Trophoblast cell (in vitro differentiated cells and primary cell): ENCODE results near the gene C1QTNF8.

ENCODE experiments used
- DNase-seq, 2 donors: peaks; one replicate each; pipeline ENCODE4 v3.0.0-alpha.2; 2016
- H2AFZ ChIP-seq: 2 replicates; pipeline ENCODE4 v1.6.1; 2013; ENCODE audit warnings: low read length, moderate library complexity, mild to moderate bottlenecking; ENCODE audit not compliant: insufficient read depth, poor library complexity
- H2AK5ac ChIP-seq: 2 replicates; pipeline ENCODE4 v1.6.1; 2013; ENCODE audit warnings: mild to moderate bottlenecking, low read length
- H2BK120ac ChIP-seq: 2 replicates; pipeline ENCODE4 v1.6.1; 2013; ENCODE audit warnings: low read length, mild to moderate bottlenecking, moderate library complexity; ENCODE audit not compliant: insufficient read depth, poor library complexity
- H2BK12ac ChIP-seq: 2 replicates; pipeline ENCODE4 v1.6.1; 2013; ENCODE audit warnings: mild to moderate bottlenecking, low read length, moderate library complexity
- H2BK5ac ChIP-seq: 2 replicates; pipeline ENCODE4 v1.6.1; 2013; ENCODE audit warnings: low read length, low read depth, moderate library complexity, mild to moderate bottlenecking; ENCODE audit not compliant: poor library complexity
- H3K14ac ChIP-seq: 2 replicates; pipeline ENCODE4 v1.6.1; 2013; ENCODE audit warnings: mild to moderate bottlenecking, low read length
- H3K18ac ChIP-seq: 2 replicates; pipeline ENCODE4 v1.6.1; 2013; ENCODE audit warnings: mild to moderate bottlenecking, low read length
- H3K23ac ChIP-seq: 2 replicates; pipeline ENCODE4 v1.6.1; 2013; ENCODE audit warnings: low read length
- H3K27ac ChIP-seq: 2 replicates; pipeline ENCODE4 v1.5.1; 2013; ENCODE audit warnings: low read depth, mild to moderate bottlenecking, inconsistent platforms, low read length, moderate library complexity
- H3K27me3 ChIP-seq: 2 replicates; pipeline ENCODE4 v1.6.1; 2013; ENCODE audit warnings: inconsistent platforms, mild to moderate bottlenecking, low read length, moderate library complexity; ENCODE audit not compliant: insufficient read depth
- H3K36me3 ChIP-seq, 2 experiments: 1 replicate in 1 of 2; 2 replicates in 1 of 2; pipeline ENCODE4 v1.6.1; 2013; ENCODE audit warnings: low read length in 2 of 2, mild to moderate bottlenecking in 2 of 2, moderate library complexity in 1 of 2; ENCODE audit not compliant: insufficient read depth in 2 of 2, control insufficient read depth in 1 of 2
- H3K4ac ChIP-seq: 2 replicates; pipeline ENCODE4 v1.6.1; 2013; ENCODE audit warnings: low read depth, mild to moderate bottlenecking, low read length, moderate library complexity
- H3K4me1 ChIP-seq, 2 experiments: 1 replicate in 1 of 2; 2 replicates in 1 of 2; pipeline ENCODE4 v1.6.1; 2013; ENCODE audit warnings: low read length in 2 of 2, mild to moderate bottlenecking in 2 of 2, moderate library complexity in 1 of 2; ENCODE audit not compliant: insufficient read depth in 2 of 2, control insufficient read depth in 1 of 2
- H3K4me2 ChIP-seq: 2 replicates; pipeline ENCODE4 v1.6.1; 2013; ENCODE audit warnings: inconsistent platforms, mild to moderate bottlenecking, low read length, moderate library complexity
- H3K4me3 ChIP-seq: 2 replicates; pipeline ENCODE4 v1.5.1; 2013; ENCODE audit warnings: mild to moderate bottlenecking, low read depth, low read length, inconsistent platforms
- H3K79me1 ChIP-seq: one replicate; pipeline ENCODE4 v1.6.1; 2013; ENCODE audit warnings: low read length
- H3K79me2 ChIP-seq: 2 replicates; pipeline ENCODE4 v1.6.1; 2013; ENCODE audit warnings: low read length, mild to moderate bottlenecking; ENCODE audit not compliant: control insufficient read depth, insufficient read depth, poor library complexity
- H3K9ac ChIP-seq: 2 replicates; pipeline ENCODE4 v1.6.1; 2013; ENCODE audit warnings: mild to moderate bottlenecking, low read length
- H3K9me3 ChIP-seq: 2 replicates; pipeline ENCODE4 v1.6.1; 2013; ENCODE audit warnings: low read depth, mild to moderate bottlenecking, control low read depth, inconsistent platforms, low read length; ENCODE audit not compliant: insufficient read depth
- H4K12ac ChIP-seq: 2 replicates; pipeline ENCODE4 v1.6.1; 2013; ENCODE audit warnings: low read depth, mild to moderate bottlenecking, low read length, moderate library complexity
- H4K8ac ChIP-seq: 2 replicates; pipeline ENCODE4 v1.6.1; 2013; ENCODE audit warnings: low read depth, mild to moderate bottlenecking, low read length, moderate library complexity
- H4K91ac ChIP-seq: one replicate; pipeline ENCODE4 v1.6.1; 2013; ENCODE audit warnings: low read depth, mild to moderate bottlenecking, low read length, moderate library complexity
- WGBS: extraction: QIAGEN DNeasy Blood & Tissue Kit; methylation state at CpG from one replicate; pipeline ENCODE4 v1.1.7; 2013; ENCODE audit warnings: missing lambda C conversion rate; ENCODE audit not compliant: insufficient read length, insufficient coverage; ENCODE audit errors: extremely low coverage; 5-methylcytosine and 5-hydroxymethylcytosine counted together

C1QTNF8 gene

GRCh38 chr16:1071561-1072225 lies 24.4 kb downstream of the C1QTNF8 start:
- no peak overlapping the region for H2AK5ac ChIP-seq

DNA sequence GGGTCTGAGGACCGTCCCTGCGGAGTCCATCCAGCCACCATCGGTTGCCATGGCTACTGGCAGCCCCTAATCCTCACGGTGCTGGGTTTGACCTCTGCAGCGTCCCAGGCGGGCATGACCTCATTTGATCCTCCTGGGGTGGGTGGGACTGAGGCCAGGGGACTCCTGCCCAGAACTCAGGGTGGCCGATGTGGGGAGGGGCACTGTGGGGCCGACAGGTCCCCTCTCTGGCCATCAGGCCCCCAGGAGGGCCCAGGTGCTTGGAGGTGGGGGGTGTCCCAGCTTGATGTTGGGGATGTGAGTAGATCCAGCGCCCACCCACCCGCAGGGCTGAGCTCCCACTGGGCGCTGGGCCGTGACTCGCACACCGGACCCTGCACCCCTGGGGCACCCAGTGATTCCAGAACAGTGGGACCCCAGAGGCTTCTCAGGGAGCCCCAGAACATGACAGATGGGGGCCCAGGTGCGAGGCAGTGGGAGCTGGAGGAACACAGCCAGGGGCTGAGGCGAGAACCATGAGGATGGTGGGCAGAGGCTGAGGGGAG lies 25.1 kb downstream of the C1QTNF8 start:
- WGBS: no CpG with 5 or more reads among the region's 16 CpGs
- Histone ChIP-seq H3K79me2 (no peaks in the 10 kb centered on the region), H3K79me1 (no peaks in the 10 kb centered on the region), H3K4ac (no peak overlapping the region), H2BK5ac (no peak overlapping the region), H2AK5ac (no peak overlapping the region), H4K91ac (no peak overlapping the region), H2AFZ (no peak overlapping the region), H4K8ac (no peak overlapping the region), H4K12ac (no peak overlapping the region), H3K9ac (no peak overlapping the region), H3K23ac (no peak overlapping the region), H3K36me3 (no peaks in the 10 kb centered on the region), H3K4me3 (no peak overlapping the region), H3K4me2 (no peak overlapping the region), H3K18ac (no peak overlapping the region), H2BK120ac (no peak overlapping the region), H2BK12ac (no peak overlapping the region), H3K14ac (no peak overlapping the region), H3K4me1 (no peaks in the 10 kb centered on the region), H3K27me3 (peaks cover 13% of the 10 kb centered on the region), H3K9me3 (no peaks in the 10 kb centered on the region), H3K27ac (no peak overlapping the region)
- DNase-seq: no peak

More at GRCh38 chr16:1071561-1072225, 24.4 kb downstream of the C1QTNF8 start:
- Histone ChIP-seq H3K79me2 (no peaks in the 10 kb centered on the region), H3K23ac (no peak overlapping the region), H3K36me3 (no peaks in the 10 kb centered on the region), H3K4me3 (no peak overlapping the region), H3K9me3 (no peaks in the 10 kb centered on the region), H3K18ac (no peak overlapping the region), H2AFZ (no peak overlapping the region), H3K9ac (no peak overlapping the region), H2BK120ac (no peak overlapping the region), H2BK5ac (no peak overlapping the region), H4K12ac (no peak overlapping the region), H4K8ac (no peak overlapping the region), H3K4me2 (no peak overlapping the region), H2BK12ac (no peak overlapping the region), H3K79me1 (no peaks in the 10 kb centered on the region), H3K27ac (no peak overlapping the region), H3K4me1 (no peaks in the 10 kb centered on the region), H4K91ac (no peak overlapping the region), H3K14ac (no peak overlapping the region), H3K27me3 (peaks cover 13% of the 10 kb centered on the region), H3K4ac (no peak overlapping the region)
- no peak for DNase-seq
- no CpG with 5 or more reads among the region's 30 CpGs for WGBS

- Histone ChIP-seq H3K36me3 (no peaks in the 10 kb centered on the region), H3K4me2 (no peak overlapping the region), H2BK5ac (no peak overlapping the region), H3K14ac (no peak overlapping the region), H3K9me3 (no peaks in the 10 kb centered on the region), H3K4me1 (no peaks in the 10 kb centered on the region), H3K18ac (no peak overlapping the region), H3K23ac (no peak overlapping the region), H2BK12ac (no peak overlapping the region), H4K91ac (no peak overlapping the region), H3K27me3 (peaks cover 13% of the 10 kb centered on the region), H2BK120ac (no peak overlapping the region), H3K79me1 (no peaks in the 10 kb centered on the region), H4K12ac (no peak overlapping the region), H2AFZ (no peak overlapping the region), H3K79me2 (no peaks in the 10 kb centered on the region), H4K8ac (no peak overlapping the region), H3K4me3 (no peak overlapping the region), H2AK5ac (no peak overlapping the region), H3K27ac (no peak overlapping the region), H3K9ac (no peak overlapping the region), H3K4ac (no peak overlapping the region)
- DNase-seq: no peak
- WGBS: no CpG with 5 or more reads among the region's 32 CpGs
These were observed 25.8 kb downstream of the C1QTNF8 start for GRCh38 chr16:1070084-1070863.

- Histone ChIP-seq H3K4me2 (no peak overlapping the region), H3K36me3 (no peaks in the 10 kb centered on the region), H3K18ac (no peak overlapping the region), H2BK12ac (no peak overlapping the region), H3K79me1 (no peaks in the 10 kb centered on the region), H3K4ac (no peak overlapping the region), H2BK120ac (no peak overlapping the region), H3K9me3 (peaks cover under 1% of the 10 kb centered on the region), H3K79me2 (no peaks in the 10 kb centered on the region), H3K23ac (no peak overlapping the region), H3K27ac (no peak overlapping the region), H3K4me3 (no peak overlapping the region), H4K8ac (no peak overlapping the region), H3K27me3 (peaks cover 13% of the 10 kb centered on the region), H2AFZ (no peak overlapping the region), H3K14ac (no peak overlapping the region), H2AK5ac (no peak overlapping the region), H3K9ac (no peak overlapping the region), H2BK5ac (no peak overlapping the region), H4K91ac (no peak overlapping the region), H3K4me1 (no peaks in the 10 kb centered on the region), H4K12ac (no peak overlapping the region)
- DNase-seq: no peak
- WGBS: no CpG with 5 or more reads among the region's 7 CpGs
These were observed 26.9 kb downstream of the C1QTNF8 start for GRCh38 chr16:1069154-1069553.
